DMS153 treated with DMSO at 0.1 percent for 48 hours (cell line): ENCODE data around the gene BORCS8.
"Not testable (repeated sequence)": the region's sequence is repeated elsewhere in the genome, so short reads cannot be mapped to it uniquely, and the experiment has no call there.

Experiments used
- DNase-seq: peaks from one replicate; lab custom pipeline; 2025; ENCODE audit not compliant: unreplicated experiment; lab: John Stamatoyannopoulos, UW

The BORCS8 gene

GRCh38 chr19:19192078-19192882, at the start of gene BORCS8, which contains the start of gene RFXANK:
Gene BORCS8, minus strand, starts transcription at chr19:19192152. Its CDS starts 35 bp downstream, at chr19:19192117.
Gene RFXANK, plus strand, starts transcription at chr19:19192258. Its CDS starts 1,689 bp downstream, at chr19:19193947.
- DNase-seq, result peak; percentile 98

DNA sequence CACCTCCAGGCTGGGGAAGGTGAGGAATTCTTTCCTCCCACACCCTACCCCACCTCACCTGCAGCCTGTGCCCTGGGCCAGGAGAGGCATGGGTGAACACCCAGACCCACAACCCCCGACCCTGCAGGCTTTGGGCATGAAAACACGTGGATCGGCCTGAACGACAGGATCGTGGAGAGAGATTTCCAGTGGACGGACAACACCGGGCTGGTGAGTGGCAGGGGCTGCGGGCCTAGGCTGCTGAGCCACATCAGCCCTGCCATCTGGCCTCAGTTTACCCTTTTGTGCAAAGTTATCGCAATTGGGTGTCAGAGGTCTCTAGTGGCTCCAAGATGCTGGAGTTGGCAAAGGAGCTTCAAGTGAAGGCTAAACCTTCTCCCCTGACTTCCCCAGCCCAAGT, 48.5 kb upstream of the BORCS8 start:
- no peak for DNase-seq

- DNase-seq, result no peak
These were observed 47.7 kb upstream of the BORCS8 start for GRCh38 chr19:19239675-19240074.

DNA sequence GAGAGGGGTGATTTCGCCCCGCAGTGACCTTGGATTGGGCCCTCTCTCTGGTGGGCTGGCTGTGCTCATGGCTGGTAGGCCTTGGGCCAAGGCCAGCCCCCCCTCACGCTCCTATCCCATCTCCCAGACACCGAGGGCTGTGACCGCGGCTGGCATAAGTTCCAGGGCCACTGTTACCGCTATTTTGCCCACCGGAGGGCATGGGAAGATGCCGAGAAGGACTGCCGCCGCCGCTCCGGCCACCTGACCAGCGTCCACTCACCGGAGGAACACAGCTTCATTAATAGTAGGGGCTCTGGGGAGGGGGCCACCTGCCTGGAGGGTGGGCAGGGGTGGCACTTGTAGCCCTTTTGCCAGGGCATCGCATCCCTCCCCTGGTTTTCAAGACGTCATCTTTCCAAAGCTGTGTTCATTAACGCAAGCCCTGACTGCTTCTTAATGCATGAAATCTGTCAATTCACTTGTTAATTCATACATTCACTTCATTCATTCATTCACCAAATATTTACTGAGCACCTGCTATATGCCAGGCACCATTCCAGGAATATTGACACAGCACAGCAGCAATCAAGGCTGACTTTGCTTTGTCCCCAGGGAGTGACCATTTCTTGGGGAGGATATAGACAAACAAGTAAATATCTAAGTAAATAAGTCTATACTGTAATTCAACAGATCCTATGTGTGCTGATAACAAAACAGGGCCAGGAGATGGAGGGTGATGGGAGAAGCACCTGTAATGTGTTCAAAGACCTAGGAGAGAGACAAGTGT, 46.4 kb upstream of the BORCS8 start:
- no peak for DNase-seq

DNA sequence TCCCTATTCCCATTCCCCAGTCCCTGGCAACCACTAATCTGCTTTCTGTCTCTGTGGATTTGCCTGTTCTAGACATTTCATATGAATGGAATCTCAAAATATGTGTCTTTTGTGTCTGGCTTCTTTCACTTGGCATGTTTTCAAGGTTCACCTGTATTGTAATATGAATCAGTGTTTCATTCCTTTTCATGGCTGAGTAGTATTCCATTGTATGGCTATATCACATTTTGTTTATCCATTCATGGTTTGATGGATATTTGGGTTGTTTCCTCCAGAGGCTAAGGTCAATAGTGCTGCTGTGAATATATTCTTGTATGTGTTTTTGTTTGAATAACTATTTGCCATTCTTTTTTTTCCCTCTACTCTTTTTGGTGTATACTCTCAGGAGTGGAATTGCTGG, 44.2 kb upstream of the BORCS8 start:
- DNase-seq, result no peak

GRCh38 chr19:19234220-19234816, 42.4 kb upstream of the BORCS8 start:
- DNase-seq, result no peak

- DNase-seq, result no peak
These were observed 40.3 kb upstream of the BORCS8 start for GRCh38 chr19:19232261-19232721.

GRCh38 chr19:19230999-19231398, 39.0 kb upstream of the BORCS8 start:
- DNase-seq, result no peak

- no peak for DNase-seq
These were observed 37.7 kb upstream of the BORCS8 start for GRCh38 chr19:19229701-19230100.

DNA sequence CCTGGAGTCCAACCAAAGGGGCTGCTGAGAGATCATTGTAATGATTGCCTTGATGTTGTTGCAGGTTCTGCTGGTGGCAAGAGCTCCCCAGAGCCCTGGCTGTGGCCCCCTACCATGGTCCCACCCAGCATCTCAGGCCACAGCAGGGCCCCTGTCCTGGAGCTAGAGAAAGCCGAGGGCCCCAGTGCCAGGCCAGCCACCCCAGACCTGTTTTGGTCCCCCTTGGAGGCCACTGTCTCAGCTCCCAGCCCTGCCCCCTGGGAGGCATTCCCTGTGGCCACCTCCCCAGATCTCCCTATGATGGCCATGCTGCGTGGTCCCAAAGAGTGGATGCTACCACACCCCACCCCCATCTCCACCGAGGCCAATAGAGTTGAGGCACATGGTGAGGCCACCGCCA, 35.3 kb upstream of the BORCS8 start:
- no peak for DNase-seq

GRCh38 chr19:19226663-19227062, 34.7 kb upstream of the BORCS8 start:
- no peak for DNase-seq

- DNase-seq, result no peak
These were observed 34.3 kb upstream of the BORCS8 start for GRCh38 chr19:19226204-19226603.

- DNase-seq, result peak; percentile 65
These were observed 33.0 kb upstream of the BORCS8 start for GRCh38 chr19:19224852-19225494.

GRCh38 chr19:19224150-19224851, 32.3 kb upstream of the BORCS8 start:
- DNase-seq, result no peak

GRCh38 chr19:19223636-19224035, 31.7 kb upstream of the BORCS8 start:
- DNase-seq, result no peak

GRCh38 chr19:19223060-19223459, 31.1 kb upstream of the BORCS8 start:
- DNase-seq, result no peak

DNA sequence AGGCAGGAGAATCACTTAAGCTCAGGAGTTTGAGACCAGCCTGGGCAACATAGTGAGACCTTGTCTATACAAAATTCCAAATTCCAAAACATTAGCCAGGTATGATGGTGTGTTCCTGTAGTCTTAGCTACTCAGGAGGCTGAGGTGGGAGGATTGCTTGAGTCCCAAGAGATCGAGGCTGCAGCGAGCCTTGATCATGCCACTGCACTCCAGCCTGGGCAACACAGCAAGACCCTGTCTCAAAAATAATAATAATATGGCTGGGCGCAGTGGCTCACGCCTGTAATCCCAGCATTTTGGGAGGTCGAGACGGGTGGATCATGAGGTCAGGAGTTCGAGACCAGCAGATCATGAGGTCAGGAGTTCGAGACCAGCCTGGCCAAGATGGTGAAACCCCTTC, 29.0 kb upstream of the BORCS8 start:
- DNase-seq, result not testable (repeated sequence)

DNA sequence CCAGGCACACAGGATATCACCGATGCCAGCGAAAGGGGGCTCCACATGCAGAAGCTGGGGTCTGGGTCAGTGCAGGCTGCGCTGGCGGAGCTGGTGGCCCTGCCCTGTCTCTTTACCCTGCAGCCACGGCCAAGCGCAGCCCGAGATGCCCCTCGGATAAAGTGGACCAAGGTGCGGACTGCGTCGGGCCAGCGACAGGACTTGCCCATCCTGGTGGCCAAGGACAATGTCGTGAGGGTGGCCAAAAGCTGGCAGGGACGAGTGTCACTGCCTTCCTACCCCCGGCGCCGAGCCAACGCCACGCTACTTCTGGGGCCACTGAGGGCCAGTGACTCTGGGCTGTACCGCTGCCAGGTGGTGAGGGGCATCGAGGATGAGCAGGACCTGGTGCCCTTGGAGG, 27.0 kb upstream of the BORCS8 start:
- DNase-seq, result no peak

DNA sequence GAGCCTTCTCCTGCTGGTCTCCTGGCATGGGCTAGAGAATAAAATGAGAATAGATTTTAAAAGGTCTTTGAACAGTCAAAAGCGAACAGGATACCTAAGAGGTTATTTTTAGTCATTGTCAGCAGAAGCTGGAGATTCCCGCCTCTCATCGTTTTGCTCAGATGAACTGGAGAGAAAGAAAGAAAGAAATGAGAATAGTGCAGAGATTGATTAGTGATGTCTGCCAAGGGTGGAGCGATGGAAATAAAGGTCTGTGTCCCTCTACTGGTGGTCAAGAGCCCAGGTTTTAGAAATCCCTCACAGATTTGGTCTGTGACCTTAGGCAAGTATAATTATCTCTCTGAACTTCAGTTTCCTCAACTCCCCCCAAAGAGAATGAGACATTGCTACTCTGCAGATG, 25.1 kb upstream of the BORCS8 start:
- DNase-seq, result no peak

DNA sequence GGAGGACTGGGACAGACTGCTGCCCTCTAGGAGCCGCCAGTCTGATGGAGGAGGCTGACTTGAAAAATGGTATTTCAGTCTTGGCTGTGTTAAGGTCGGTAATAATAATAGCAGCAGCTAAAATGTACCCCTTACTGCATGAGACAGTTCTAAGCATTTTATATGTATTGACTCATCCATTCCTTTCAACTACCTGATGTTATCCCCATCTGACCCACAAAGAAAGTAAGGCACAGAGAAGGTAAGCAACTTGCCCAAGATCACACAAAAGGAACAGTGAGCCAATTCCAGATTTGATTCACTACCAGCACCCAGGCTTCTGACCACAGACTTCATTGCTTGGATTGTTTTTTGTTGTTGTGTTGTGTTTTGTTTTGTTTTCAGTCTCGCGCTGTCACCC, 23.8 kb upstream of the BORCS8 start:
- no peak for DNase-seq

DNA sequence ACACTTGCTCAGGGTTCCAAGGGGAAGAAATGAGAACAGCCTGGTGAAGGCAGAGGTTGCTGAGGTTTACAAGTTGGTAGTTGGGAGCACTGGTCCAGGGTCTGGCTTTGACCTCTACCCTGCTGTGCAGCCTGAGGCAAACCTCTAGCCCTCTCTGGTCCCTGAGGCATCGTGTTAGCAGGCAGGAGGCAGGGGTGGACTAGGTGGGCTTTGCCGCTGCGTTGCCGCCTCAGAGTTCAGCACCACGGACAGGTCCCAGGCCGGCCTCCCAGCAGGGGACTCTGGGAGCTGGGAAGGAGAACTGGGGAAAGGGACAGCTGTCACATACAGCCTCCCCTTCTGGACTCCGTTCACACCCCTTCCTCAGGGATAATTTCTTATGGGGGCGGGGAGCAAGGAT, 22.9 kb upstream of the BORCS8 start:
- no peak for DNase-seq
